Measurements from ENCODE around the gene NR4A1. TPM values are rescaled to one million over a fixed set of nuclear protein-coding genes. Genes with fewer than 3 reads are reported as not detected.

The NR4A1 gene
- 52.7 and 60.3 TPM in 2 replicates for total RNA-seq

DNA sequence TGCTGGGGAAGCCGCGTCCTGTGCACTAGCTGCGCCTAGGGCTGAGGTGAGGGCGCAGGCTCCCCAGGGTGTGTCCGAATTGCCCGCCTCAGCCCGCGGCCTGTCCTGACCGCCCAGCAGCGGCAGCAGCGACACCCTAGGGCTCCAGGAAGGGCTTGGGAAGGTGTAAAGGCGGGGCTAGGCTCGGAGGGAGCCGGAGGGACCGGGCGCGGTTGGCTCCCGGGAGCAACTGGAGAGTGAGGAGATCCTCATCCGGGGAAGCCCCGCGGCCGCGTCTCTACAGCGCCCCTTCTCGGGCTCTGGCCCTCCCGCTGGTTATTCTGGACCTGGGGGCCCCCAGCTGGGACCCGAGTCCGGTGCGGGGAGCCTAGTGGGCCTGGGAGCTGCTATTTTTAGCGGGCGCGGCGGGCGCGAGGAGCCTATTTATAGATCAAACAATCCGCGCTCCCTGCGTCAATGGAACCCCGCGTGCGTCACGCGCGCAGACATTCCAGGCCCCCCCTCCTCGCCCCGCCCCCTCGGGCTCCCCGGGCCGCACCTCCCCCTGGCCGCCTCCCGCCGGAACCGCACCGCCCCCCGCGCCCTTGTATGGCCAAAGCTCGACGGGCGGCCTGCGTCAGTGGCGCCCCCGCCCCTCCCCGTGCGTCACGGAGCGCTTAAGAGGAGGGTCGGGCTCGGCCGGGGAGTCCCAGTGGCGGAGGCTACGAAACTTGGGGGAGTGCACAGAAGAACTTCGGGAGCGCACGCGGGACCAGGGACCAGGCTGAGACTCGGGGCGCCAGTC, at the start of gene NR4A1:
TSS of gene NR4A1 (plus strand) at position 685 of the 784 bp plus-strand sequence. CDS start 2,887 bp downstream, outside the sequence.
- Mint-ChIP-seq H3K27me3 (ENCODE audit: insufficient read depth) (no peaks in the 10 kb centered on the region), H3K9me3 (no peaks in the 10 kb centered on the region), H3K4me3 (peak within 1 kb of the TSS; percentile 96), H3K27ac (peak within 1 kb of the TSS; percentile 92), H3K4me1 (ENCODE audit: low read depth) (peaks cover 42% of the 10 kb centered on the region), H3K36me3 (ENCODE audit: low read depth) (peaks cover 13% of the 10 kb centered on the region)
- DNase-seq (ENCODE audit: low spot score), result peak; percentile 96
- intact Hi-C loops (cut with micrococcal nuclease), result loop anchor here (1.0 to 5.0 kb wide), 9 partner anchors 14 to 955 kb away; partner anchors contain the start of genes ACVR1B, ATG101, EIF4B and TFCP2

DNA sequence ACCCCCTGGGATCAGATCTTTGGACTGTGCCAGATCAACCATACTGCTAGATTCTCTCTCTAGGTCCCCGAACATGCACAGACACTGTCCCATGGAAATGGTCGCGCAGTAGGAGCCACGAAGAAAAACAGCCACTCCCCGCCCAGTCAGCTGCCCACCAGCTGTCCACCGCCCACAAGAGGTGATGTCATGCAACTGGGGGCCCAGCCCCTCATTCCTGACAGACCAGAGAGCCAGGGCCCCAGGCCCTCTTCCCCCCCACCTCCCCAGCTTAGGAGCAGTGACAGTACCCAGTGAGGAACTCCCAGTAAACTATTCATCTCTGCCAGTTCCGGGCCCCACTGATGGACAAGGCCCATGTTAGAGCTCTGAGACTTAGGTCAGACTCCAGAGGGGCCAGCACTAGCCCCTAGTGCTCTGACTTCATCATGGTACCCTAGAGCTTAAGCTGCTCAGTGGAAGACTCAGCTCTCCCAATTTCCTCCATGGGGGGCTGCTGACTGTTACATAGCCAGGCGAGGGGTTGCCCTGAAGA, 48.2 kb upstream of the NR4A1 start:
- intact Hi-C loops (cut with micrococcal nuclease), result no loop called here
- no peaks in the 10 kb centered on the region for H3K9me3 Mint-ChIP-seq
- H3K4me3 Mint-ChIP-seq, result no peak overlapping the region
- peaks cover 35% of the 10 kb centered on the region for H3K27me3 Mint-ChIP-seq (ENCODE audit: insufficient read depth)
- no peak overlapping the region for H3K27ac Mint-ChIP-seq
- peaks cover 2% of the 10 kb centered on the region for H3K36me3 Mint-ChIP-seq (ENCODE audit: low read depth)
- peaks cover 20% of the 10 kb centered on the region for H3K4me1 Mint-ChIP-seq (ENCODE audit: low read depth)
- no peak for DNase-seq (ENCODE audit: low spot score)

DNA sequence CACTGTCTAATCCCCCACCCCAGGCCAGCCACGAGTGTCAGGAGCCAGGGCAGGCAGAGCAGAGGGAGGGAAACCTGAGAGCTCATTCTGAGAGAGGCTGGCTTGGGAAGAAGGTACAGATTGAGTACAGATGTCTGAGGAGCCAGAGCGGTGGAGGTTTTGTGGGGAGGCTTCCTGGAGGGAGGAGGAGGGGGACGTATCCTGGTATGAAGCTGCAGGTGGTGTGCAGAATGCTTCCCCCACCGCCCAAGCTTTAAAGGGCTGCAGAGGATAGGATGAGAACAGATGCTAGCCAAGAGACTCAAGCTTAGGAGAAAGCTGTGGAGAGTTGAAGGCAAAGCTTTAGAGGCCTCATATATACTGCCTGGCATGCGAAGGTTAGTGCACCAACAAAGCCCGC, 47.7 kb upstream of the NR4A1 start:
- H3K4me1 Mint-ChIP-seq (ENCODE audit: low read depth), result peaks cover 20% of the 10 kb centered on the region

GRCh38 chr12:52004042-52004648, 47.1 kb upstream of the NR4A1 start:
- intact Hi-C loops (cut with micrococcal nuclease), result no loop called here
- Mint-ChIP-seq H3K9me3 (no peaks in the 10 kb centered on the region), H3K27me3 (ENCODE audit: insufficient read depth) (peaks cover 38% of the 10 kb centered on the region), H3K27ac (no peak overlapping the region), H3K4me1 (ENCODE audit: low read depth) (peaks cover 20% of the 10 kb centered on the region), H3K36me3 (ENCODE audit: low read depth) (peaks cover 4% of the 10 kb centered on the region), H3K4me3 (no peak overlapping the region)
- no peak for DNase-seq (ENCODE audit: low spot score)

More for the DNA sequence above, 47.7 kb upstream of the NR4A1 start:
- no peak for DNase-seq (ENCODE audit: low spot score)
- intact Hi-C loops (cut with micrococcal nuclease), result no loop called here
- H3K27me3 Mint-ChIP-seq (ENCODE audit: insufficient read depth), result peaks cover 38% of the 10 kb centered on the region
- no peak overlapping the region for H3K27ac Mint-ChIP-seq
- H3K36me3 Mint-ChIP-seq (ENCODE audit: low read depth), result peaks cover 4% of the 10 kb centered on the region
- H3K9me3 Mint-ChIP-seq, result no peaks in the 10 kb centered on the region
- H3K4me3 Mint-ChIP-seq, result no peak overlapping the region

DNA sequence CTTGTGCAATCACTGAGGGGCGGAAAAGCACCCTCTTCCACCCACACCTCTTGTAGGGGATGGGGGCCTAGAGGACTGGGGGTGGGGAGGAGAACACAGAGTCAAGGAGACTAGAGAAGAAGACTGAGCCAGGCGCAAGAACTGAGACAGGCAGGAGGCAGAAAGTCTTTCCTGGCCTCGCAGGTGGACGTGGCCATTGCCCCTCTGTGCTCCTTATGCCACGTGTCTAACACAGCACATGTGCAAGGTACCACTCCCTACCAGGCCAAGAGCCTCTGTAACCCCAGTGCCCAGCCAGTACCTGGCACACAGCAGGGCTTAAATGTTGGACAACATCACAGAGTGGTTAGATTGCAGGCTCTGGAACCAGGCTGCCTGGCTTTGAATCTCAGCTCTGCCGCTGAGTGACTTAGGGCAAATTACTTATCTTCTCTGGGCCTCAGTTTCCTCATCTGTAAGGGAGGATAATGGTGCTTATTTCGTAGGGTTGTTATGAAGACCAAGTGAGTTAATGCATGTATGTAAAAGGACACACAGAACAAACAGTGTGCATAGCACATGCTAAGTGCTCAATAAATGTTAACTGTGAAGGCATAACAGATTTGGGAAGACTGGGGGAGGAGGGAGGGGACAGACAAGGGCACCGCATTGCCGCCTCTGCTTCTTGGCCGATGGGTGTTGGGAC, 45.9 kb upstream of the NR4A1 start:
- peak overlapping the region; percentile 78 for H3K4me3 Mint-ChIP-seq
- DNase-seq (ENCODE audit: low spot score), result no peak

DNA sequence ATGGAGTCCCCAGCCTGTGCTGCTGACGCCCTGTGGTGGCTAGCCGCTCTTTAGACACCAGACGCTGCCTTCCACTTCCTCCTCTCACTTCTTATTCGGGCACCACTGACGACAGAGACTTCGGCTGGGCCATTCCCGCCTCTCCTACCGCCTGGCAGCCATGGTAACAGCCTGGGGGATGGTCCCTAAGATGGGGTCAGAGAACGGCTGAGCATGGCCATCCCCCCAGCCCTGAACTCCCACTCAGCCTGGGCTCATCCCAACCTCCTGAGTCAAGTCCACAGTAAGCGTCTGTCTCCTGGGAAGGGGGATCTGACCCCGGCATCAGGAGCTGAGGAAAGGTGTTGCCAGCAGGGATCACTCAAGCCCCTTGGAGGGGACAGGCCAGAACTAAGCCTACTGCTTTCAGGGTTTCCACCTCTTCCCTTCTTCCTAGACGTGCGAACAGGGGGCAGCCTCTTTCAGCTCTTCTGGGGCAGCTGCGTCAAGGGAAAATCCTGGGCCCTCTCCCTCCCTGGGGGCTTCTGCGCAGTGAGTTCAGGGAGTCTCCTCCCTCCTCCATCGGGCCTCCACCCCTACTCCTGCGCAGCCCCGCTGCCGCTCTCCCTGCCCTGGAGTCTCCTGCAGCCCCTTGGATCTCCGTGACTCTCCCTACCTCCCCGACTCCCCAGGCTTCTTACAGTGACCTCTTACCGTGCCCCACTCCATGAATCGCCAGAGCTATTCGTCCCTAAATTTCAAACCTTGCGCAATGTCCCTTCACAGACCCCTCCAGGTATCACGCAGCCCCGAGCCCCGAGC, 45.1 kb upstream of the NR4A1 start:
- no peak for DNase-seq (ENCODE audit: low spot score)
- Mint-ChIP-seq H3K27me3 (ENCODE audit: insufficient read depth) (peaks cover 38% of the 10 kb centered on the region), H3K4me3 (peak overlapping the region; percentile 78), H3K4me1 (ENCODE audit: low read depth) (peaks cover 13% of the 10 kb centered on the region), H3K27ac (peak overlapping the region; percentile 67), H3K36me3 (ENCODE audit: low read depth) (peaks cover 2% of the 10 kb centered on the region), H3K9me3 (no peaks in the 10 kb centered on the region)
- intact Hi-C loops (cut with micrococcal nuclease), result loop anchor here (1.0 to 2.0 kb wide), 3 partner anchors 13 to 55 kb away; partner anchors contain the start of gene ACVR1B

More for the DNA sequence above, 45.9 kb upstream of the NR4A1 start:
- H3K27ac Mint-ChIP-seq, result no peak overlapping the region
- H3K9me3 Mint-ChIP-seq, result no peaks in the 10 kb centered on the region
- intact Hi-C loops (cut with micrococcal nuclease), result no loop called here
- H3K4me1 Mint-ChIP-seq (ENCODE audit: low read depth), result peaks cover 13% of the 10 kb centered on the region
- H3K27me3 Mint-ChIP-seq (ENCODE audit: insufficient read depth), result peaks cover 38% of the 10 kb centered on the region
- peaks cover 3% of the 10 kb centered on the region for H3K36me3 Mint-ChIP-seq (ENCODE audit: low read depth)

GRCh38 chr12:52006726-52007157, 44.5 kb upstream of the NR4A1 start, which contains the start of gene TAMALIN:
Gene TAMALIN, plus strand, starts transcription at chr12:52006946. Its CDS starts 74 bp downstream, at chr12:52007020.
- no peaks in the 10 kb centered on the region for H3K9me3 Mint-ChIP-seq
- peaks cover 2% of the 10 kb centered on the region for H3K36me3 Mint-ChIP-seq (ENCODE audit: low read depth)
- peak within 1 kb of the TSS; percentile 67 for H3K27ac Mint-ChIP-seq
- DNase-seq (ENCODE audit: low spot score), result peak; percentile 70
- peaks cover 38% of the 10 kb centered on the region for H3K27me3 Mint-ChIP-seq (ENCODE audit: insufficient read depth)
- H3K4me3 Mint-ChIP-seq, result peak within 1 kb of the TSS; percentile 84
- intact Hi-C loops (cut with micrococcal nuclease), result loop anchor here (1.0 to 2.0 kb wide), 4 partner anchors 14 to 55 kb away; partner anchors contain the start of gene ACVR1B
- peaks cover 13% of the 10 kb centered on the region for H3K4me1 Mint-ChIP-seq (ENCODE audit: low read depth)

- H3K27ac Mint-ChIP-seq, result peak overlapping the region; percentile 44
- peak overlapping the region; percentile 84 for H3K4me3 Mint-ChIP-seq
- H3K27me3 Mint-ChIP-seq (ENCODE audit: insufficient read depth), result peaks cover 38% of the 10 kb centered on the region
- peak; percentile 11 for DNase-seq (ENCODE audit: low spot score)
- H3K9me3 Mint-ChIP-seq, result no peaks in the 10 kb centered on the region
- intact Hi-C loops (cut with micrococcal nuclease), result loop anchor here (1.0 to 2.0 kb wide), 2 partner anchors 15 to 16 kb away; no protein-coding TSS in a partner anchor
- peaks cover 2% of the 10 kb centered on the region for H3K36me3 Mint-ChIP-seq (ENCODE audit: low read depth)
- H3K4me1 Mint-ChIP-seq (ENCODE audit: low read depth), result peaks cover 13% of the 10 kb centered on the region
Observed at GRCh38 chr12:52007158-52007921, 43.9 kb upstream of the NR4A1 start.

- Mint-ChIP-seq H3K27me3 (ENCODE audit: insufficient read depth) (peaks cover 38% of the 10 kb centered on the region), H3K9me3 (no peaks in the 10 kb centered on the region), H3K36me3 (ENCODE audit: low read depth) (peaks cover 2% of the 10 kb centered on the region), H3K4me1 (ENCODE audit: low read depth) (peaks cover 13% of the 10 kb centered on the region), H3K4me3 (peak overlapping the region; percentile 84), H3K27ac (no peak overlapping the region)
- intact Hi-C loops (cut with micrococcal nuclease), result loop anchor here (1.0 to 2.0 kb wide), 2 partner anchors 15 kb away; no protein-coding TSS in a partner anchor
- no peak for DNase-seq (ENCODE audit: low spot score)
Observed at GRCh38 chr12:52007982-52008510, 43.2 kb upstream of the NR4A1 start.

- no peak for DNase-seq (ENCODE audit: low spot score)
- H3K27ac Mint-ChIP-seq, result no peak overlapping the region
Observed at GRCh38 chr12:52009081-52009751, 42.0 kb upstream of the NR4A1 start.

More at GRCh38 chr12:52009081-52009751, 42.0 kb upstream of the NR4A1 start:
- Mint-ChIP-seq H3K36me3 (ENCODE audit: low read depth) (peaks cover 2% of the 10 kb centered on the region), H3K9me3 (no peaks in the 10 kb centered on the region), H3K4me3 (no peak overlapping the region), H3K4me1 (ENCODE audit: low read depth) (peaks cover 13% of the 10 kb centered on the region), H3K27me3 (ENCODE audit: insufficient read depth) (peaks cover 31% of the 10 kb centered on the region)
- intact Hi-C loops (cut with micrococcal nuclease), result no loop called here

Data from activated T-helper 1 cell treated with anti-CD3 and anti-CD28 coated beads, Interleukin-12 subunit alpha, Interleukin-12 subunit beta, Interleukin-2, Interleukin-4 antibody, amounts not matched to agents 30 ng/mL and 10 ng/mL and 1 ng/mL, durations not matched to agents 14 hours and 24 hours and 36 hours (primary cell).